ENCODE measurements around the gene TEX2.

Gene TEX2

GRCh38 chr17:64145751-64146417 lies 117.2 kb downstream of the TEX2 start:
- peak overlapping the region; percentile 72 for H3K4me3 ChIP-seq (replicated peaks; ENCODE audit: low read depth, low read length)
- no peak for TF ChIP-seq CTCF (IDR thresholded peaks at IDR 0.05; ENCODE audit: low read length, missing control alignments)
- DNase-seq (ENCODE audit: low read depth): peak; percentile 100

- no peak for DNase-seq (ENCODE audit: low read depth)
- peak overlapping the region; percentile 72 for H3K4me3 ChIP-seq (replicated peaks; ENCODE audit: low read depth, low read length)
- no peak for TF ChIP-seq CTCF (IDR thresholded peaks at IDR 0.05; ENCODE audit: low read length, missing control alignments)
These were observed 117.7 kb downstream of the TEX2 start for GRCh38 chr17:64145375-64145750.

GRCh38 chr17:64139542-64139941 lies 123.5 kb downstream of the TEX2 start:
- DNase-seq (ENCODE audit: low read depth): no peak
- TF ChIP-seq CTCF (IDR thresholded peaks at IDR 0.05; ENCODE audit: low read length, missing control alignments): no peak
- no peak overlapping the region for H3K4me3 ChIP-seq (replicated peaks; ENCODE audit: low read depth, low read length)

- DNase-seq (ENCODE audit: low read depth): no peak
- H3K4me3 ChIP-seq (replicated peaks; ENCODE audit: low read depth, low read length): no peak overlapping the region
- TF ChIP-seq CTCF (IDR thresholded peaks at IDR 0.05; ENCODE audit: low read length, missing control alignments): no peak
These were observed 124.6 kb downstream of the TEX2 start for GRCh38 chr17:64138441-64138840.

GRCh38 chr17:64135000-64135399 lies 128.1 kb downstream of the TEX2 start:
- DNase-seq (ENCODE audit: low read depth): no peak
- no peak overlapping the region for H3K4me3 ChIP-seq (replicated peaks; ENCODE audit: low read depth, low read length)
- TF ChIP-seq CTCF (IDR thresholded peaks at IDR 0.05; ENCODE audit: low read length, missing control alignments): no peak

GRCh38 chr17:64134216-64134970 lies 128.7 kb downstream of the TEX2 start:
- TF ChIP-seq CTCF (IDR thresholded peaks at IDR 0.05; ENCODE audit: low read length, missing control alignments): no peak
- DNase-seq (ENCODE audit: low read depth): no peak
- no peak overlapping the region for H3K4me3 ChIP-seq (replicated peaks; ENCODE audit: low read depth, low read length)
